Measurements from ENCODE around the gene MFAP2.

- TF ChIP-seq CTCF (IDR thresholded peaks at IDR 0.05) (no peak), POLR2A (IDR thresholded peaks at IDR 0.05) (no peak), EP300 (IDR thresholded peaks at IDR 0.05) (no peak)
Observed at GRCh38 chr1:16965486-16966067, 14.8 kb downstream of the MFAP2 start.

Data from ovary (tissue), 3 donors.